ENCODE measurements around the gene ZNF77. TPM values are rescaled to one million over a fixed set of nuclear protein-coding genes. Genes with fewer than 3 reads are reported as not detected.

ZNF77 gene
- polyA plus RNA-seq, 1 of the 3 experiments (the other 2 are of a cell fraction): 4.4 TPM

- no peaks in the 10 kb centered on the region for H3F3A ChIP-seq (replicated peaks; ENCODE audit: insufficient read depth)
- CTCF ChIA-PET: interaction anchor here (1.1 to 4.0 kb wide), 2 partner anchors 36 to 104 kb away, joined by 3 to 15 read pairs; partner anchors contain the start of gene ZNF554
- H3K79me2 ChIP-seq (ENCODE audit: insufficient read depth): no peaks in the 10 kb centered on the region
- POLR2A ChIA-PET: no interaction called here
- no peaks in the 10 kb centered on the region for H4K20me1 ChIP-seq (ENCODE audit: insufficient read depth)
- H3K4me3 ChIP-seq (ENCODE audit: low read depth in 2 of 2, low read length in 1 of 2): no peak overlapping the region
- no peak overlapping the region for H2AFZ ChIP-seq (ENCODE audit: low read depth)
- peaks cover 0 to 9% of the 10 kb centered on the region in 2 experiments for H3K36me3 ChIP-seq (replicated peaks in 1 of 2; ENCODE audit: control insufficient read depth in 1 of 2, insufficient read depth in 2 of 2, low read length in 1 of 2)
- H3K27ac ChIP-seq (ENCODE audit: low read depth in 2 of 2, low read length in 1 of 2): no peak overlapping the region
- WGBS (ENCODE audit: low lambda C conversion rate): 37% methylated on average over 4 of the region's 4 CpGs
- TF ChIP-seq TCF12 (IDR thresholded peaks at IDR 0.05) (no peak), NFIC (IDR thresholded peaks at IDR 0.05; ENCODE audit: borderline replicate concordance) (no peak), CHD2 (IDR thresholded peaks at IDR 0.05; ENCODE audit: low read length, partially characterized antibody) (no peak), ZBTB33 (IDR thresholded peaks at IDR 0.05; ENCODE audit: borderline replicate concordance, low read depth) (no peak), GABPA (IDR thresholded peaks at IDR 0.05; ENCODE audit: low read depth) (no peak), IRF3 (IDR thresholded peaks at IDR 0.05; ENCODE audit: low read depth, low read length) (no peak), NRF1 (IDR thresholded peaks at IDR 0.05; ENCODE audit: low read depth, low read length) (no peak), MXI1 (IDR thresholded peaks at IDR 0.05; ENCODE audit: low read depth, low read length) (no peak), FOXM1 (IDR thresholded peaks at IDR 0.05; ENCODE audit: low read depth) (no peak), MEF2A (IDR thresholded peaks at IDR 0.05; ENCODE audit: borderline replicate concordance, low read depth) (no peak), TAF1 (IDR thresholded peaks at IDR 0.05; ENCODE audit: borderline replicate concordance, low read depth, low read length) (no peak), SIN3A (IDR thresholded peaks at IDR 0.05; ENCODE audit: borderline replicate concordance, low read depth, low read length) (no peak), JUND (IDR thresholded peaks at IDR 0.05) (no peak), FOXJ3 (CRISPR knock-in tag; IDR thresholded peaks at IDR 0.05) (no peak)
- TF ChIP-seq, protein P1, sequence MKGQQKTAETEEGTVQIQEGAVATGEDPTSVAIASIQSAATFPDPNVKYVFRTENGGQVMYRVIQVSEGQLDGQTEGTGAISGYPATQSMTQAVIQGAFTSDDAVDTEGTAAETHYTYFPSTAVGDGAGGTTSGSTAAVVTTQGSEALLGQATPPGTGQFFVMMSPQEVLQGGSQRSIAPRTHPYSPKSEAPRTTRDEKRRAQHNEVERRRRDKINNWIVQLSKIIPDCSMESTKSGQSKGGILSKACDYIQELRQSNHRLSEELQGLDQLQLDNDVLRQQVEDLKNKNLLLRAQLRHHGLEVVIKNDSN (IDR thresholded peaks at IDR 0.05; ENCODE audit: borderline replicate concordance, low read depth): no peak
- TF ChIP-seq, protein P2, sequence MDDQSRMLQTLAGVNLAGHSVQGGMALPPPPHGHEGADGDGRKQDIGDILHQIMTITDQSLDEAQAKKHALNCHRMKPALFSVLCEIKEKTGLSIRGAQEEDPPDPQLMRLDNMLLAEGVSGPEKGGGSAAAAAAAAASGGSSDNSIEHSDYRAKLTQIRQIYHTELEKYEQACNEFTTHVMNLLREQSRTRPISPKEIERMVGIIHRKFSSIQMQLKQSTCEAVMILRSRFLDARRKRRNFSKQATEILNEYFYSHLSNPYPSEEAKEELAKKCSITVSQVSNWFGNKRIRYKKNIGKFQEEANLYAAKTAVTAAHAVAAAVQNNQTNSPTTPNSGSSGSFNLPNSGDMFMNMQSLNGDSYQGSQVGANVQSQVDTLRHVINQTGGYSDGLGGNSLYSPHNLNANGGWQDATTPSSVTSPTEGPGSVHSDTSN (IDR thresholded peaks at IDR 0.05): no peak
- no peaks in the 10 kb centered on the region for H3K9me3 ChIP-seq
- no peaks in the 10 kb centered on the region for H3K27me3 ChIP-seq (ENCODE audit: insufficient read depth)
- no peak for DNase-seq
- no peak overlapping the region for H3K4me2 ChIP-seq
- H3K9me2 ChIP-seq: no peaks in the 10 kb centered on the region
- H3K4me1 ChIP-seq (ENCODE audit: control insufficient read depth in 1 of 2, insufficient read depth in 2 of 2, low read depth in 1 of 2, low read length in 1 of 2): peaks cover 0 to 2% of the 10 kb centered on the region in 2 experiments; a peak in 1 of 4 replicates
- no peak overlapping the region for H3K9ac ChIP-seq
Observed at GRCh38 chr19:2923510-2923909, 21.3 kb downstream of the ZNF77 start.
